ENCODE results near the gene SNRPD3. TPM values are rescaled to one million over a fixed set of nuclear protein-coding genes. Genes with fewer than 3 reads are reported as not detected.

Gene SNRPD3
- total RNA-seq, 1 donor from 2014 or later: 84.9 TPM

DNA sequence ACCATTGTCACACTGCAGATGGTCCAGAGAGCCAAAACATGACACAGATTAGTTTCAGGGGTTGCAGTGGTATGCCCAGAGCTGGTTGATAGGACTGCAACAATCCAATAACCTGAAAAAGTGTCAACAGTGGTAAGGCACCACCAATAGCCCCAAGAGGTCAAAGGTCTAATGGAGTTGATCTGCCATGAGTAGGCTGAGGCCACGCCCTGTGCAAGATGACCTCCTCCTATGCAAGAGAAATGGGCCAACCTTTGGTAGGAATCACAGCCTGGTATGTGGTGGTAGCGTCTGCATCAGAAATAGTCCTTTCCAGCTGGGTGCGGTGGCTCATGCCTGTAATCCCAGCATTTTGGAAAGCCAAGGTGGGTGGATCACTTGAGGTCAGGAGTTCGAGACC, 20.5 kb upstream of the SNRPD3 start:
- Mint-ChIP-seq H3K36me3 (ENCODE audit: unreplicated experiment) (peaks cover 3% of the 10 kb centered on the region), H3K27me3 (ENCODE audit: unreplicated experiment) (no peaks in the 10 kb centered on the region), H3K9me3 (ENCODE audit: unreplicated experiment) (no peaks in the 10 kb centered on the region), H3K4me3 (ENCODE audit: unreplicated experiment) (no peak overlapping the region), H3K27ac (ENCODE audit: unreplicated experiment) (no peak overlapping the region), H3K4me1 (ENCODE audit: unreplicated experiment) (no peaks in the 10 kb centered on the region)
- no peak for DNase-seq (ENCODE audit: extremely low spot score, unreplicated experiment)
- TF ChIP-seq, protein P1, sequence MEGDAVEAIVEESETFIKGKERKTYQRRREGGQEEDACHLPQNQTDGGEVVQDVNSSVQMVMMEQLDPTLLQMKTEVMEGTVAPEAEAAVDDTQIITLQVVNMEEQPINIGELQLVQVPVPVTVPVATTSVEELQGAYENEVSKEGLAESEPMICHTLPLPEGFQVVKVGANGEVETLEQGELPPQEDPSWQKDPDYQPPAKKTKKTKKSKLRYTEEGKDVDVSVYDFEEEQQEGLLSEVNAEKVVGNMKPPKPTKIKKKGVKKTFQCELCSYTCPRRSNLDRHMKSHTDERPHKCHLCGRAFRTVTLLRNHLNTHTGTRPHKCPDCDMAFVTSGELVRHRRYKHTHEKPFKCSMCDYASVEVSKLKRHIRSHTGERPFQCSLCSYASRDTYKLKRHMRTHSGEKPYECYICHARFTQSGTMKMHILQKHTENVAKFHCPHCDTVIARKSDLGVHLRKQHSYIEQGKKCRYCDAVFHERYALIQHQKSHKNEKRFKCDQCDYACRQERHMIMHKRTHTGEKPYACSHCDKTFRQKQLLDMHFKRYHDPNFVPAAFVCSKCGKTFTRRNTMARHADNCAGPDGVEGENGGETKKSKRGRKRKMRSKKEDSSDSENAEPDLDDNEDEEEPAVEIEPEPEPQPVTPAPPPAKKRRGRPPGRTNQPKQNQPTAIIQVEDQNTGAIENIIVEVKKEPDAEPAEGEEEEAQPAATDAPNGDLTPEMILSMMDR (IDR thresholded peaks at IDR 0.05): no peak

DNA sequence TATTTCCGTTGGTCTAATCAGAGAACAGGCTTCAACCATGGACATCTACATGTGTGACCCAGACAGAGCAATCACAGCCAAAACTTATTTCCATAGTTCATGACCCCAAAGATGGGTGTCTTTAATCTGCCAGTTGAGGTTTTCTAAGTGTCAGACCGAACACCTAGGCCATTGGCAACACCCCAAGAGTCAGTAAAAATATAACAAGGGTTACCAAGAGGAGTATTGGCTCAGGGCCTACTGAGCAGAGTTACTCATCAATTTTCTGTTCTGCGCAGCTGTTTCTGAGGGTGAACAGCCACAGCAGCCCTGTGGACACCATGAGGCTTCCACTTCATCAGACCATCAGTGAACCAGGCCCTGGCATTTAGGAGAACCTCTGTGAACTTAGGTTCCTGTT, 19.7 kb upstream of the SNRPD3 start:
- H3K4me3 Mint-ChIP-seq (ENCODE audit: unreplicated experiment): no peak overlapping the region
- DNase-seq (ENCODE audit: extremely low spot score, unreplicated experiment): no peak
- TF ChIP-seq, protein P1 (IDR thresholded peaks at IDR 0.05): no peak
- H3K27me3 Mint-ChIP-seq (ENCODE audit: unreplicated experiment): no peaks in the 10 kb centered on the region
- H3K36me3 Mint-ChIP-seq (ENCODE audit: unreplicated experiment): peaks cover 6% of the 10 kb centered on the region
- H3K9me3 Mint-ChIP-seq (ENCODE audit: unreplicated experiment): no peaks in the 10 kb centered on the region
- H3K4me1 Mint-ChIP-seq (ENCODE audit: unreplicated experiment): no peaks in the 10 kb centered on the region
- no peak overlapping the region for H3K27ac Mint-ChIP-seq (ENCODE audit: unreplicated experiment)

DNA sequence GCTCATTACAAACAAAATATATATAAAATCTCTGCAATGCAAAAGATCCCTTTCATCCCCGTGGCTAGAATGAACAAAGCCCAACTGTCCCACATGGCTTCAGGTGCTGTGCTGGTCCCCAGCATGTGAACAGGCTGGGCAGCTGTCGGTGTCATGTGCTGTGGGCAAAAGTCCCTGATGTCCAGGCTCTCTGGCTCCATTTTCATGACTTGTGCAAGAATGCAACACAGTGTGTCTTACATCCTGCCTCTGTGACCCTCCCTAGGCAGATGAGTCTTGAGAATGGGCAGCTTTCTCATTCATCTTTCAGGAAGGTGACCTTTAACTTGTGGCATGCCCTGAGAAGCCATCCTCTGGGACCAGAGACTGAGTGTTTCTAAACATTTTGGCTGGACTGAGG, 15.3 kb upstream of the SNRPD3 start:
- DNase-seq (ENCODE audit: extremely low spot score, unreplicated experiment): no peak
- H3K4me1 Mint-ChIP-seq (ENCODE audit: unreplicated experiment): peaks cover 11% of the 10 kb centered on the region
- TF ChIP-seq, protein P1 (IDR thresholded peaks at IDR 0.05): no peak
- H3K4me3 Mint-ChIP-seq (ENCODE audit: unreplicated experiment): no peak overlapping the region
- no peaks in the 10 kb centered on the region for H3K27me3 Mint-ChIP-seq (ENCODE audit: unreplicated experiment)
- H3K9me3 Mint-ChIP-seq (ENCODE audit: unreplicated experiment): no peaks in the 10 kb centered on the region
- H3K36me3 Mint-ChIP-seq (ENCODE audit: unreplicated experiment): peaks cover 24% of the 10 kb centered on the region
- H3K27ac Mint-ChIP-seq (ENCODE audit: unreplicated experiment): no peak overlapping the region

DNA sequence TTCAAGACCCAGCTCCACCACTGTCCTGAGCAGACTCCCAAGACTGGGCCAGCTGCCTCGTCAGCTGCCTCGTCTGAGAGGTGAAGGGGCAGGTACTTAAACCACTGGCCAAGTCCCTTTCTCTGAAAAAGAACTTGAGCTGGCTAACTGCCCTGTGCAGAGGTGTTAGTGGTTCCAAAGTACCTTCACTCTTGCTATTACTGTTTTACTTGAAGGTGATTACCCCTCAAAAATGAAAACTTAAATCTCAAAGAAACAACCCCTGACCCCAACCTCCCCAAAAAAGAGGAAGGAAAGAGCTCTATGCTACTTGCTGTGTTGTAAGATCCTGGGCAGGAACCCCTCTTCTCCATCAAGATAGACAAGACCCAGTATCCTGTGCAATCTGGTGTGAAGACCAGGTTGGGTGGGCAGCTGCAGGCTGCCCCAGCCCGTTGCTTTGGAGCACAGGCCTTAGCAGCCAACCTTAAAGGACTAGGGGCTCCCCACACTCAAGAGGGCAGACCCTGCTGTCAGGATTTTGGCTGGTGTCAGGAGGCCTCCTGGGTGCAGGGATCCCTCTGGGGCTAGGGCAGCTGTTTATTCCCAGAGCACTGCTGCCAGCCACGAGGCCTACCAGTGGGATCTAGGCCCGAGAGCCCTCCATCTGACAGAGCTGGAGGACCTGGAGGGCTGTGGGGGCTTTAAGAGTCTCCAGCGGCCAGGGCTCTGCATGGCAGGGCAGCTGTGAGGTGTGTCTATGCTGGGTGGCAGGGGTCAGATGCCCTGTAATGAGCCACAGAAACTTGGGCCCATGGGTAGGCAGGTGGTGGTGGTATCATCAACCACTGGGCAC, 13.9 kb upstream of the SNRPD3 start:
- Mint-ChIP-seq H3K9me3 (ENCODE audit: unreplicated experiment) (no peaks in the 10 kb centered on the region), H3K4me1 (ENCODE audit: unreplicated experiment) (peaks cover 18% of the 10 kb centered on the region), H3K36me3 (ENCODE audit: unreplicated experiment) (peaks cover 28% of the 10 kb centered on the region), H3K27ac (ENCODE audit: unreplicated experiment) (no peak overlapping the region), H3K4me3 (ENCODE audit: unreplicated experiment) (no peak overlapping the region), H3K27me3 (ENCODE audit: unreplicated experiment) (no peaks in the 10 kb centered on the region)
- TF ChIP-seq, protein P1 (IDR thresholded peaks at IDR 0.05): no peak
- DNase-seq (ENCODE audit: extremely low spot score, unreplicated experiment): no peak

DNA sequence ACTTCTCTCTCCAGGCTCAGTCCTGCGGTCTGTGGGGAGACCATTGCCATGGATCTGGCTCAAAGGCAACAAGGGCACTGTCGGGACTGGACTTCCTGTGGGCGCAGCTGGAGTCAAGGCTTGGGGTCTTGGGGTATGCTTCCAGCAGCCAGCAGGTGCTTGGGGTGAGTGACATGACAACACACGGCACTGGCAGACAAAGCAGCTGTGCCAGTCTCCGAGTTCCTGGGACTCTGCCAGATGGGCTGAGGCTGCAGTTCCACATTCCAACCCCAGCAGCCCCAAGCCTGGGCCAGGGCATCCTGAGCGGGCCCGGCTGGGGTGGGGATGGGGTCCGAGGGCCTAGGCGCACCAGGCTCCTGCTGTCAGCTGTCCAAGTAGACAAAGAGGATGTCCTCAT, 13.2 kb upstream of the SNRPD3 start:
- Mint-ChIP-seq H3K4me3 (ENCODE audit: unreplicated experiment) (no peak overlapping the region), H3K27ac (ENCODE audit: unreplicated experiment) (no peak overlapping the region), H3K27me3 (ENCODE audit: unreplicated experiment) (no peaks in the 10 kb centered on the region), H3K4me1 (ENCODE audit: unreplicated experiment) (peaks cover 19% of the 10 kb centered on the region), H3K36me3 (ENCODE audit: unreplicated experiment) (peaks cover 36% of the 10 kb centered on the region), H3K9me3 (ENCODE audit: unreplicated experiment) (no peaks in the 10 kb centered on the region)
- no peak for DNase-seq (ENCODE audit: extremely low spot score, unreplicated experiment)
- TF ChIP-seq, protein P1 (IDR thresholded peaks at IDR 0.05): no peak
